Gastrocnemius medialis (tissue), 4 donors: ENCODE measurements around the gene LDLRAD3.

Experiments used
- POLR2A ChIP-seq, 2 donors: fragments of 450-650 bp; IDR thresholded peaks; one replicate each; pipeline ENCODE4 v1.6.1; 2017; ENCODE audit warnings: antibody characterized with exemption in 2 of 2, mild to moderate bottlenecking in 2 of 2, moderate library complexity in 2 of 2
- TF ChIP-seq, protein P1 (sequence below), 5 experiments: fragments of 450-650 bp in 3 of 5; fragments of 200-600 bp in 2 of 5; sonication (generic) in 2 of 5; IDR thresholded peaks in 4 of 5; conservative IDR thresholded peaks in 1 of 5; 1 replicate in 4 of 5; 2 replicates in 1 of 5; pipeline ENCODE4 v1.5.1; 2016 to 2019; ENCODE audit warnings: antibody characterized with exemption in 5 of 5, mild to moderate bottlenecking in 3 of 5, moderate library complexity in 3 of 5

DNA sequence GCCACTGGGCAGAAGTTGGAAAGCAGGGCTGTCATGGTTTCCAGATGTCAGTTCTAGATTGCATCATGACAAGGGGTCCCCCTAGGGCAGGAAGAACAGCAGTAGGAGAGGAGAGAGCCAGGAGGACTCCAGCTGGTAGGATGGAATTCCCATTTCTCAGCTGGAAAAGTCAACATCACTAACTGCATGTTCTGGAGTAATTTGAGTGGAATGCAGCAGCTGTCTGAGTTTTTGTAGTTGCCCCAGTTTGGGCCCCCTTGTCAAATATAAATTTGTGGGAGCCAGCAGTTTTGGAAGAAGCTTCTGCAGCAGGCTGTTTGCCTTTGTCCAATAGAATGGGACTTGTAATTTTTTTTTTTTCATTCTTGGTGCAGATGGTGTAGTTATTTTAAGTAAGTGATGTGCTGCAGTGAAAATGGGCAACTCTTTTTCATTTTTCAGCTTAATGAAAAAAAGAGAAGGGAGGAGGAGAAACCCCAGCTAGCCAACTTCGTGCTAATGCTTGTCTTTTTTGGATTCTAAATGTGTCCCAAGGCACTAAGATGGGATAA, 86.9 kb downstream of the LDLRAD3 start:
- TF ChIP-seq, protein P1, sequence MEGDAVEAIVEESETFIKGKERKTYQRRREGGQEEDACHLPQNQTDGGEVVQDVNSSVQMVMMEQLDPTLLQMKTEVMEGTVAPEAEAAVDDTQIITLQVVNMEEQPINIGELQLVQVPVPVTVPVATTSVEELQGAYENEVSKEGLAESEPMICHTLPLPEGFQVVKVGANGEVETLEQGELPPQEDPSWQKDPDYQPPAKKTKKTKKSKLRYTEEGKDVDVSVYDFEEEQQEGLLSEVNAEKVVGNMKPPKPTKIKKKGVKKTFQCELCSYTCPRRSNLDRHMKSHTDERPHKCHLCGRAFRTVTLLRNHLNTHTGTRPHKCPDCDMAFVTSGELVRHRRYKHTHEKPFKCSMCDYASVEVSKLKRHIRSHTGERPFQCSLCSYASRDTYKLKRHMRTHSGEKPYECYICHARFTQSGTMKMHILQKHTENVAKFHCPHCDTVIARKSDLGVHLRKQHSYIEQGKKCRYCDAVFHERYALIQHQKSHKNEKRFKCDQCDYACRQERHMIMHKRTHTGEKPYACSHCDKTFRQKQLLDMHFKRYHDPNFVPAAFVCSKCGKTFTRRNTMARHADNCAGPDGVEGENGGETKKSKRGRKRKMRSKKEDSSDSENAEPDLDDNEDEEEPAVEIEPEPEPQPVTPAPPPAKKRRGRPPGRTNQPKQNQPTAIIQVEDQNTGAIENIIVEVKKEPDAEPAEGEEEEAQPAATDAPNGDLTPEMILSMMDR (IDR thresholded peaks at IDR 0.05 in 4 of 5, conservative IDR thresholded peaks at IDR 0.05 in 1 of 5) = no peak
- TF ChIP-seq POLR2A (IDR thresholded peaks at IDR 0.05) = no peak
